ENCODE data around the gene HES7.

The HES7 gene

GRCh38 chr17:8076502-8077266 is 47.2 kb downstream of the HES7 start:
- ATAC-seq (replicated peaks): no peak

GRCh38 chr17:8075574-8076342 is 48.1 kb downstream of the HES7 start:
- Mint-ChIP-seq H3K9me3 (no peaks in the 10 kb centered on the region), H3K27ac (no peak overlapping the region), H3K4me3 (no peak overlapping the region), H3K27me3 (peaks cover 49 to 56% of the 10 kb centered on the region in 2 donors), H3K4me1 (peaks cover 34 to 52% of the 10 kb centered on the region in 2 donors), H3K36me3 (peaks cover 0 to 4% of the 10 kb centered on the region in 2 donors)
- DNase-seq (no peak), ATAC-seq (replicated peaks) (no peak)

More at GRCh38 chr17:8076502-8077266, 47.2 kb downstream of the HES7 start:
- H3K4me3 Mint-ChIP-seq: no peak overlapping the region
- H3K4me1 Mint-ChIP-seq: peaks cover 37 to 52% of the 10 kb centered on the region in 2 donors
- H3K36me3 Mint-ChIP-seq: peaks cover 0 to 6% of the 10 kb centered on the region in 2 donors
- no peak for DNase-seq
- H3K9me3 Mint-ChIP-seq: no peaks in the 10 kb centered on the region
- H3K27me3 Mint-ChIP-seq: peaks cover 43 to 47% of the 10 kb centered on the region in 2 donors
- no peak overlapping the region for H3K27ac Mint-ChIP-seq

GRCh38 chr17:8075081-8075480 is 48.8 kb downstream of the HES7 start:
- Mint-ChIP-seq H3K9me3 (no peaks in the 10 kb centered on the region), H3K4me3 (peak overlapping the region in 1 of 2 donors; percentile 27), H3K36me3 (no peaks in the 10 kb centered on the region), H3K27me3 (peaks cover 49 to 60% of the 10 kb centered on the region in 2 donors), H3K27ac (no peak overlapping the region), H3K4me1 (peaks cover 31 to 47% of the 10 kb centered on the region in 2 donors)
- no peak for ATAC-seq (replicated peaks)
- no peak for DNase-seq

- peak overlapping the region; percentile 3 to 27 for H3K4me3 Mint-ChIP-seq
- ATAC-seq (replicated peaks) (no peak), DNase-seq (no peak)
- H3K27me3 Mint-ChIP-seq: peaks cover 49 to 60% of the 10 kb centered on the region in 2 donors
- H3K27ac Mint-ChIP-seq: no peak overlapping the region
- H3K4me1 Mint-ChIP-seq: peaks cover 29 to 41% of the 10 kb centered on the region in 2 donors
- H3K36me3 Mint-ChIP-seq: no peaks in the 10 kb centered on the region
- H3K9me3 Mint-ChIP-seq: no peaks in the 10 kb centered on the region
Measured at GRCh38 chr17:8074554-8074953, 49.4 kb downstream of the HES7 start.

- Mint-ChIP-seq H3K27ac (peak overlapping the region; percentile 95), H3K27me3 (peaks cover 49 to 60% of the 10 kb centered on the region in 2 donors), H3K4me1 (peaks cover 29 to 41% of the 10 kb centered on the region in 2 donors), H3K9me3 (no peaks in the 10 kb centered on the region), H3K36me3 (no peaks in the 10 kb centered on the region), H3K4me3 (peak overlapping the region; percentile 75 to 79)
- DNase-seq (peak; percentile 77), ATAC-seq (replicated peaks) (peak; percentile 97 to 98)
Measured at GRCh38 chr17:8073627-8074484, 50.0 kb downstream of the HES7 start.

- Mint-ChIP-seq H3K9me3 (no peaks in the 10 kb centered on the region), H3K4me3 (peak overlapping the region; percentile 70 to 78), H3K27ac (peak overlapping the region; percentile 75), H3K27me3 (peaks cover 49 to 64% of the 10 kb centered on the region in 2 donors), H3K4me1 (peaks cover 29 to 46% of the 10 kb centered on the region in 2 donors), H3K36me3 (no peaks in the 10 kb centered on the region)
- DNase-seq: no peak
- peak in 1 of 2 donors; percentile 18 for ATAC-seq (replicated peaks)
Measured at GRCh38 chr17:8072729-8073461, 51.0 kb downstream of the HES7 start.

- H3K27ac Mint-ChIP-seq: peak overlapping the region; percentile 33
- H3K27me3 Mint-ChIP-seq: peaks cover 52 to 69% of the 10 kb centered on the region in 2 donors
- no peaks in the 10 kb centered on the region for H3K36me3 Mint-ChIP-seq
- H3K9me3 Mint-ChIP-seq: no peaks in the 10 kb centered on the region
- ATAC-seq (replicated peaks): no peak
- peak overlapping the region; percentile 70 to 78 for H3K4me3 Mint-ChIP-seq
- H3K4me1 Mint-ChIP-seq: peaks cover 29 to 46% of the 10 kb centered on the region in 2 donors
- no peak for DNase-seq
Measured at GRCh38 chr17:8072341-8072728, 51.6 kb downstream of the HES7 start.

GRCh38 chr17:8071496-8071895 is 52.4 kb downstream of the HES7 start:
- H3K27ac Mint-ChIP-seq: no peak overlapping the region
- no peaks in the 10 kb centered on the region for H3K9me3 Mint-ChIP-seq
- peaks cover 50 to 69% of the 10 kb centered on the region in 2 donors for H3K27me3 Mint-ChIP-seq
- ATAC-seq (replicated peaks) (no peak), DNase-seq (no peak)
- peaks cover 29 to 46% of the 10 kb centered on the region in 2 donors for H3K4me1 Mint-ChIP-seq
- H3K36me3 Mint-ChIP-seq: no peaks in the 10 kb centered on the region
- no peak overlapping the region for H3K4me3 Mint-ChIP-seq
